K562 (cell line): ENCODE measurements around the gene NPC1L1. TPM values are rescaled to one million over a fixed set of nuclear protein-coding genes. Genes with fewer than 3 reads are reported as not detected.

Experiments
- ARID2 ChIP-seq: fragments of 450-650 bp; IDR thresholded peaks from 2 replicates; pipeline ENCODE4 v1.6.1; 2017; ENCODE audit warnings: antibody characterized with exemption, mild to moderate bottlenecking
- CHD2 ChIP-seq: IDR thresholded peaks from 2 replicates; pipeline ENCODE4 v1.6.1; 2011; ENCODE audit warnings: low read depth, low read length
- COPS2 ChIP-seq: fragments of 450-650 bp; conservative IDR thresholded peaks from 2 replicates; pipeline ENCODE4 v1.6.1; 2016; ENCODE audit warnings: mild to moderate bottlenecking, moderate library complexity
- CXXC5 ChIP-seq: fragments of 250-450 bp; sonication (Bioruptor Pico); IDR thresholded peaks from 2 replicates; pipeline ENCODE4 v1.8.0; 2022; ENCODE audit warnings: inconsistent platforms, mild to moderate bottlenecking, moderate library complexity
- ETV5 ChIP-seq: sonication (generic); formaldehyde crosslinking; IDR thresholded peaks from 2 replicates; pipeline ENCODE4 v1.4.0; 2020; ENCODE audit warnings: low read depth, mild to moderate bottlenecking, missing genetic modification reagents
- FOXA1 ChIP-seq: fragments of 450-650 bp; IDR thresholded peaks from 2 replicates; pipeline ENCODE4 v1.6.1; 2016; ENCODE audit warnings: mild to moderate bottlenecking, borderline replicate concordance
- FOXA3 ChIP-seq, 2 experiments: fragments of 450-650 bp in 1 of 2; sonication (generic) in 1 of 2; formaldehyde crosslinking; IDR thresholded peaks in 1 of 2; conservative IDR thresholded peaks in 1 of 2; 2 replicates each; pipeline versions ENCODE4 v1.4.0 to v1.8.0; 2020 to 2022; ENCODE audit warnings: mild to moderate bottlenecking in 2 of 2, missing genetic modification reagents in 1 of 2
- FOXK2 ChIP-seq, 2 experiments: fragments of 450-650 bp; IDR thresholded peaks in 1 of 2; conservative IDR thresholded peaks in 1 of 2; 2 replicates each; pipeline ENCODE4 v1.6.1; 2016; ENCODE audit warnings: low read depth in 2 of 2, mild to moderate bottlenecking in 1 of 2
- FUS ChIP-seq: fragments of 200-400 bp; formaldehyde crosslinking; optimal IDR thresholded peaks from 2 replicates; pipeline ENCODE3; 2017; ENCODE audit warnings: low read depth, low read length
- GABPB2 ChIP-seq: fragments of 250-450 bp; sonication (Bioruptor Pico); conservative IDR thresholded peaks from 2 replicates; pipeline ENCODE4 v1.5.1; 2021; ENCODE audit warnings: mild to moderate bottlenecking
- ILF3 ChIP-seq: fragments of 450-650 bp; IDR thresholded peaks from 2 replicates; pipeline ENCODE4 v1.6.1; 2018; ENCODE audit warnings: antibody characterized with exemption, mild to moderate bottlenecking, moderate library complexity, borderline replicate concordance
- PCBP1 ChIP-seq: fragments of 200-400 bp; formaldehyde crosslinking; IDR thresholded peaks from 2 replicates; pipeline ENCODE4 v1.6.1; 2018; ENCODE audit warnings: mild to moderate bottlenecking, low read depth, low read length; ENCODE audit not compliant: poor library complexity, severe bottlenecking
- PHB ChIP-seq: fragments of 250-450 bp; sonication (Bioruptor Pico); IDR thresholded peaks from 2 replicates; pipeline ENCODE4 v1.5.0; 2021
- PHF8 ChIP-seq: fragments of 200-600 bp; sonication (generic); IDR thresholded peaks from 2 replicates; pipeline ENCODE4 v1.6.1; 2012; ENCODE audit warnings: mixed run types, mild to moderate bottlenecking, inconsistent platforms, low read length, moderate library complexity, borderline replicate concordance
- POLR2AphosphoS2 ChIP-seq: IDR thresholded peaks from 2 replicates; pipeline ENCODE4 v1.6.1; 2012; ENCODE audit warnings: low read length, improper control_type of control experiment
- SETDB1 ChIP-seq: IDR thresholded peaks from one replicate; pipeline ENCODE4 v1.6.1; 2012; ENCODE audit warnings: low read length, control low read depth, inconsistent platforms
- SOX6 ChIP-seq: fragments of 450-650 bp; IDR thresholded peaks from 2 replicates; pipeline ENCODE4 v1.6.1; 2014; ENCODE audit warnings: mild to moderate bottlenecking
- SRSF3 ChIP-seq: fragments of 200-400 bp; formaldehyde crosslinking; IDR thresholded peaks from 2 replicates; pipeline ENCODE4 v1.6.1; 2016; ENCODE audit warnings: mild to moderate bottlenecking, low read length, moderate library complexity; ENCODE audit not compliant: insufficient read depth
- TCF3 ChIP-seq: sonication (generic); formaldehyde crosslinking; IDR thresholded peaks from 2 replicates; pipeline ENCODE4 v1.4.0; 2020; ENCODE audit warnings: mild to moderate bottlenecking, missing genetic modification reagents
- ZC3H4 ChIP-seq: sonication (generic); formaldehyde crosslinking; IDR thresholded peaks from 2 replicates; pipeline ENCODE4 v1.9.0; 2021; ENCODE audit warnings: missing genetic modification reagents, borderline replicate concordance
- ZNF444 ChIP-seq: fragments of 250-450 bp; sonication (Bioruptor Pico); IDR thresholded peaks from 2 replicates; pipeline ENCODE4 v1.4.0; 2020; ENCODE audit warnings: mild to moderate bottlenecking, moderate library complexity
- ZNF778 ChIP-seq: fragments of 450-650 bp; formaldehyde crosslinking; IDR thresholded peaks from 2 replicates; pipeline ENCODE4 v1.4.0; 2020; ENCODE audit warnings: mild to moderate bottlenecking, moderate library complexity
- polyA plus RNA-seq, 8 experiments: library from polyadenylated mRNA; depleted of rRNA in 4 of 8; stranded (reverse) in 5 of 8; unstranded in 3 of 8; fragments of >200 nt; fragmentation: Nextera tagmentation in 2 of 8; fragmentation: Illumina TruSeq in 1 of 8; extraction: Ambion mirVana in 2 of 8; extraction: Trizol in 1 of 8; gene quantifications; 2 replicates each; pipeline versions ENCODE4 v1.2.1 to v1.2.3, GENCODE V29; 2011 to 2014; ENCODE audit warnings: inconsistent platforms in 1 of 8, missing spikeins in 1 of 8
- total RNA-seq, 7 experiments: library from RNA; depleted of rRNA in 6 of 7; stranded (reverse); fragments of >200 nt in 6 of 7; fragmentation: Illumina TruSeq in 2 of 7; extraction: Trizol in 2 of 7; gene quantifications; 2 replicates each; pipeline versions ENCODE4 v1.2.1 to v1.2.3, GENCODE V29; 2011 to 2021; ENCODE audit warnings: low replicate concordance in 1 of 7
- TF ChIP-seq, protein P1 (sequence below), 2 experiments: IDR thresholded peaks; 2 replicates each; pipeline ENCODE4 v1.6.1; 2012; ENCODE audit warnings: improper control_type of control experiment in 2 of 2, low read depth in 2 of 2, low read length in 2 of 2, borderline replicate concordance in 1 of 2
- TF ChIP-seq, protein P2 (sequence below), 2 experiments: fragments of 450-650 bp in 1 of 2; sonication (generic) in 1 of 2; formaldehyde crosslinking in 1 of 2; IDR thresholded peaks in 1 of 2; conservative IDR thresholded peaks in 1 of 2; 2 replicates each; pipeline versions ENCODE4 v1.6.1 to v1.8.1; 2016 to 2023; ENCODE audit warnings: mild to moderate bottlenecking in 2 of 2, moderate library complexity in 2 of 2, inconsistent platforms in 1 of 2, missing genetic modification reagents in 1 of 2
- TF ChIP-seq, protein P3 (sequence below): IDR thresholded peaks from 2 replicates; pipeline ENCODE4 v1.6.1; 2011; ENCODE audit not compliant: insufficient read length; ENCODE audit errors: extremely low read depth

The NPC1L1 gene
- total and polyA plus RNA-seq, 9 of the 15 experiments (the other 6 are each of a cell fraction or from before 2014, with no cell fraction given): 0.01 to 0.18 (median 0.07) TPM; not detected in 4

DNA sequence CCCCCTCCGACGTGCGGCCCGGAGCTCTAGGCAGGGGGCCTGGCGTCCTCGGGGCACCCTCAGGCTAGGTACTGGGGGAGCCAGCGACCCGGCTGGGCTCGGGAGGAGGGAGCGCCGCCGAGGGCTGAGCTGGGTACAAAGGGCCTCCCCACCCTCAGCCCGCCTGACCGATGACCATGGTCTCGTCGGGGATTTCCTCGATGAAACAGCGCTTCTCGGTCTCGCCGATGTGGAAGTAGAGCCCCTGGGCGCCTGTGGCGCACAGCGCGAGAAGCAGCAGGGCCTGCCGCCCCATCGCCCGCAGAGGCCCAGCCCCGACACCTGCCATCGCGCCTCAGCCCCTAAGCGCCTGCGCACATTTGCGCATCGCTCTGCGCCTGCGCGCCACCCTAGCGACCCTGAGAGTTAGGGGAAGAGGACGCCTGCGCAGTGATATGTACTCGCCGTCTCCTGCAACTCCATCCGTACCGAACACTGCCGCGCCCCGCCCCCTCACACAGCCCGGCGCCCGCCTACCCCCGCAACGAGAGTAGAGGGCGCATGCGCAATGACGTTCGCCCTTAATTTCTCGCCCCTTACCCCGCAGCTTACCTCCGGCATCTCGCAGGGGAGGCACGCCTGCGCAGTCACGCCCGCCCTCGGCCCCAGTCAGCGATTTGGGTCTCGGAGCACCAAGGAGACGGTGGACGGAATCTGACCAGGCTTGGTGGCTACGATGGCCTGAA, 40.9 kb upstream of the NPC1L1 start, which contains the start of gene TMED4 (continued):
- TF ChIP-seq, protein P1, sequence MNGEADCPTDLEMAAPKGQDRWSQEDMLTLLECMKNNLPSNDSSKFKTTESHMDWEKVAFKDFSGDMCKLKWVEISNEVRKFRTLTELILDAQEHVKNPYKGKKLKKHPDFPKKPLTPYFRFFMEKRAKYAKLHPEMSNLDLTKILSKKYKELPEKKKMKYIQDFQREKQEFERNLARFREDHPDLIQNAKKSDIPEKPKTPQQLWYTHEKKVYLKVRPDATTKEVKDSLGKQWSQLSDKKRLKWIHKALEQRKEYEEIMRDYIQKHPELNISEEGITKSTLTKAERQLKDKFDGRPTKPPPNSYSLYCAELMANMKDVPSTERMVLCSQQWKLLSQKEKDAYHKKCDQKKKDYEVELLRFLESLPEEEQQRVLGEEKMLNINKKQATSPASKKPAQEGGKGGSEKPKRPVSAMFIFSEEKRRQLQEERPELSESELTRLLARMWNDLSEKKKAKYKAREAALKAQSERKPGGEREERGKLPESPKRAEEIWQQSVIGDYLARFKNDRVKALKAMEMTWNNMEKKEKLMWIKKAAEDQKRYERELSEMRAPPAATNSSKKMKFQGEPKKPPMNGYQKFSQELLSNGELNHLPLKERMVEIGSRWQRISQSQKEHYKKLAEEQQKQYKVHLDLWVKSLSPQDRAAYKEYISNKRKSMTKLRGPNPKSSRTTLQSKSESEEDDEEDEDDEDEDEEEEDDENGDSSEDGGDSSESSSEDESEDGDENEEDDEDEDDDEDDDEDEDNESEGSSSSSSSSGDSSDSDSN (IDR thresholded peaks at IDR 0.05; ENCODE audit: borderline replicate concordance in 1 of 2, low read depth in 2 of 2, low read length in 2 of 2): 0 out of 4 replicates have a peak, but pooled peaks have one; percentile 12 to 24
- no peak for TF ChIP-seq ARID2
- no peak for TF ChIP-seq PCBP1
- TF ChIP-seq ZNF444: no peak
- TF ChIP-seq COPS2: no peak
- no peak for TF ChIP-seq FUS
- peak in 1 of 2 experiments; percentile 50; a peak in 2 of 4 replicates for TF ChIP-seq FOXK2 (conservative IDR thresholded peaks at IDR 0.05 in 1 of 2, IDR thresholded peaks at IDR 0.05 in 1 of 2; ENCODE audit: low read depth in 2 of 2)
- no peak for TF ChIP-seq SOX6
- no peak; the same call in 1 of the 2 replicates for TF ChIP-seq ETV5
- no peak for TF ChIP-seq SRSF3
- no peak for TF ChIP-seq FOXA3 (CRISPR knock-in tag; conservative IDR thresholded peaks at IDR 0.05 in 1 of 2, IDR thresholded peaks at IDR 0.05 in 1 of 2)
- no peak for TF ChIP-seq FOXA1
- TF ChIP-seq POLR2AphosphoS2: peak; percentile 84; the same call in 1 of the 2 replicates
- TF ChIP-seq CHD2: 0 out of 2 replicates have a peak, but pooled peaks have one; percentile 44
- TF ChIP-seq, protein P2, sequence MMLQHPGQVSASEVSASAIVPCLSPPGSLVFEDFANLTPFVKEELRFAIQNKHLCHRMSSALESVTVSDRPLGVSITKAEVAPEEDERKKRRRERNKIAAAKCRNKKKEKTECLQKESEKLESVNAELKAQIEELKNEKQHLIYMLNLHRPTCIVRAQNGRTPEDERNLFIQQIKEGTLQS (IDR thresholded peaks at IDR 0.05): no peak
- TF ChIP-seq, protein P2 (CRISPR knock-in tag; conservative IDR thresholded peaks at IDR 0.05): 0 out of 2 replicates have a peak, but pooled peaks have one; percentile 28
- TF ChIP-seq SETDB1: no peak
- 0 out of 2 replicates have a peak, but pooled peaks have one; percentile 65 for TF ChIP-seq ZC3H4 (CRISPR knock-in tag)
- 0 out of 2 replicates have a peak, but pooled peaks have one; percentile 52 for TF ChIP-seq PHB (CRISPR knock-in tag)
- TF ChIP-seq ILF3: no peak
- TF ChIP-seq PHF8: peak; percentile 96; the same call in 1 of the 2 replicates
- TF ChIP-seq, protein P3, sequence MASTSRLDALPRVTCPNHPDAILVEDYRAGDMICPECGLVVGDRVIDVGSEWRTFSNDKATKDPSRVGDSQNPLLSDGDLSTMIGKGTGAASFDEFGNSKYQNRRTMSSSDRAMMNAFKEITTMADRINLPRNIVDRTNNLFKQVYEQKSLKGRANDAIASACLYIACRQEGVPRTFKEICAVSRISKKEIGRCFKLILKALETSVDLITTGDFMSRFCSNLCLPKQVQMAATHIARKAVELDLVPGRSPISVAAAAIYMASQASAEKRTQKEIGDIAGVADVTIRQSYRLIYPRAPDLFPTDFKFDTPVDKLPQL: no peak
- TF ChIP-seq TCF3: no peak
- TF ChIP-seq GABPB2: no peak
- peak; percentile 50; the same call in 1 of the 2 replicates for TF ChIP-seq CXXC5 (CRISPR knock-in tag)
- TF ChIP-seq ZNF778 (CRISPR knock-in tag): no peak
